ENCODE data around the gene PHACTR3. TPM values are rescaled to one million over a fixed set of nuclear protein-coding genes. Genes with fewer than 3 reads are reported as not detected.
A peak's percentile ranks its signal among the peaks of the same experiment; 100 is the strongest.

PHACTR3 gene
- total RNA-seq, 1 experiment from 2014 or later: 0.06 TPM

DNA sequence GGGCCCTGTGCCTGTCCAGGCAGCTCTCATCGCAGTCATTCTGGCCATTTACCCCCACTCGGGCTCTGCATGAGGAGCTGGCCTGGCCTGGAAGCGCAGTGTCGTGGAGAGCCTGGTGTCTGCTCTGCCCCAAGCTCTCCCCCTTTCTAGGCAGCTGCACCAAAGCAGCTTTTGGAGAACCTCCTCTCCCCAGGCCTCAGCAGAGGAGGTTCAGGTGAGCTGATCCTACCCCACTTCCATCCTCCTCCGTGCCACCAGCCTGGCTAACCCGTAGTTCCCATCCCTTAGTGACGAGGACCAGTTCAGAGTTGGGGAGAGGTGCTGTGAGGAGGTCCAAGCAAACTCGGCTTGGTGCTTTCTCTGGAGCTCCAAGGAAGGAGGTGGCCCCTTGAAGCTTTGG is 30.5 kb upstream of the PHACTR3 start:
- no peak for DNase-seq (ENCODE audit: low read depth)

DNA sequence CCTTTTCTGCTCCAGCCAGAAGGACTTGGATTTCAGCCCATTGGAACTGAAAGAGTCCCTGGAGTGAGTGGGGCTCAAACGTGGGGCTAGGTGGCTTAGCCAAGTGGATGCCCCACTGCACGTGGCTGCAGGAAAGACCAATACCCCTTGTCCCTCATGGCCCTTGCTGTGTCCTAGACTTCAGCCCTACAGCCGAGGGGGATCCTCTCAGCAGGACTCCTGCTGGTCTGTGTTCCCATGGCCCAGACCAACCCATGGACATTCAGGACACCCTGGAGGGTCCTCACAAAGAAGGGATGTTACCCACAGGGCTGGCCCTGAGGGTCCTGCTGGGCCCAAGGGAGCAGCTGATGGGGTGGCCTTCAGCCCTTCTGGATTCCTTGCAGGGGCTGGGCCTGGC is 30.0 kb upstream of the PHACTR3 start:
- DNase-seq (ENCODE audit: low read depth): no peak

DNA sequence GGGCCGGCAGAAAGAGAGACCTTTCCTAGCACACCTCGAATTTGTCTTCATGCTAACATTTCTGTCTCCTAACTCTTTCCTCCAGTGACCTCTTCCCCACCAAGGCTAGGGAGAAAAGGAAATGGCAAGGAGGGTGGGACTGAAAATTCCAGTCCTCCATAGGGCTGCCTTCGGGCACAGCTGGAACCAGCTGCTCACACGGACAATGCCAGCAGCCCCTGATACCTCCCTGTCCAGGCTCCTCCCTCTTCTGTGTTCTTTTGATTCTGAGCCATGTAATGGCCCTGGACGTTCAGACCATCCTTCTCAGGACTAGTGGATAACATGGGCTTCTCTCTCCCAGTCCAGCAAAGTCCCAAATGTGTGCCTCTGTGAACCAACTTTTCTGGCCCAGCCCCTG is 29.1 kb upstream of the PHACTR3 start:
- DNase-seq (ENCODE audit: low read depth): no peak

DNA sequence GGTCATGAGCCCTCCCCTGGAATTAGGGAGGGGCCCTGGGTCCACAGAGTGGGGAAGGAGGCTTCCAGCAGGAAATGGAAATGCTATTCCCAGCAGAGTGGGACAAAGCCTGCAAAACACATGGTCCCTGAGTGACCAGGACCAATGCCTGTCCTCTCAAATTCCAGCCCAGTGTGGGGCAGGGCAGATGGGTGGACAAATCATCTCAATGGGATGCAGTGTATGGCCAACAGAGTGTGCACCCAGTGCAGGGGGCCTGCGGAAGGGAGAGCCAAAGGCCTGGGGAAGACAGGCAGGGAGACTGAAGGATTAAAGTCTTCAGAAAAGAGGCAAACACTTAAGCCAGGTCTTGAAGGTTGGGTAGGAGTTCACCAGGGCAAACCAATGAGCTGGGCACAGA is 28.7 kb upstream of the PHACTR3 start:
- no peak for DNase-seq (ENCODE audit: low read depth)

DNA sequence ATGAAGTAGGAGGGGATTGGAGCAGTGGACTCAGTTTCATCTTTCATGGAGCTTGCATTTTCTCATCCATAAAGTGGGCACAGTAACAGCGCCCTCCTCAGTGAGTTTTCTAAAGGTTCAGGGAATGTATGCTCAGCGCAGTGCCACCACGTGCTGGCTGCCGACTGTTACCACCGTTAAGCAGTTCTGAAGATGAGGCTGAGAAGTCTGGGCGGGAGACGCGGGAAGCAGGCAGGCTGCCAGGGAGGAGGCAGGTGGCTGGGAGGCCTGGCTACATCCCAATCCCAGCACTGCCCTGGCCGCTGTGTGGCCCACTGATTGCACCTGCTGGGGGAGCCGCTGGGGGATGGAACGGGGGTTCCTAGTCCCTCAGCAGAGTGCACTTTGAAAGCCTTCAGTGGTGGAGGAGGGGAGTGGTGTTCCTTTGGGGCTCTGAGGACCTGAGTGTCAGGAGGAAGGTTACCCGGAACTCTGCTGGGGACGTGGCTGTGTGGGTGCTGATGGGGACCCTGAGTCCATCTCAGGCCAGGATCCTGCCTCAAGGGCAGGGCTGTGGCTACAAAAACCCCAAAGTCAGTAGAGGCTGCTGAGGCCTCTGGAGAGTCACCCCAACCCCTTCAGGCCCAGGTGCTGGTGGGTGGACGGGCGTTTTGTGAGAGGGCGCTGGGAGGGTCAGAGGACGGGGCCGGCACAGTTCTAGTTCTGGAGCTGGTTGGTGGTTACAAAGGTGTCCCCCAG is 28.0 kb upstream of the PHACTR3 start:
- no peak for DNase-seq (ENCODE audit: low read depth)

DNA sequence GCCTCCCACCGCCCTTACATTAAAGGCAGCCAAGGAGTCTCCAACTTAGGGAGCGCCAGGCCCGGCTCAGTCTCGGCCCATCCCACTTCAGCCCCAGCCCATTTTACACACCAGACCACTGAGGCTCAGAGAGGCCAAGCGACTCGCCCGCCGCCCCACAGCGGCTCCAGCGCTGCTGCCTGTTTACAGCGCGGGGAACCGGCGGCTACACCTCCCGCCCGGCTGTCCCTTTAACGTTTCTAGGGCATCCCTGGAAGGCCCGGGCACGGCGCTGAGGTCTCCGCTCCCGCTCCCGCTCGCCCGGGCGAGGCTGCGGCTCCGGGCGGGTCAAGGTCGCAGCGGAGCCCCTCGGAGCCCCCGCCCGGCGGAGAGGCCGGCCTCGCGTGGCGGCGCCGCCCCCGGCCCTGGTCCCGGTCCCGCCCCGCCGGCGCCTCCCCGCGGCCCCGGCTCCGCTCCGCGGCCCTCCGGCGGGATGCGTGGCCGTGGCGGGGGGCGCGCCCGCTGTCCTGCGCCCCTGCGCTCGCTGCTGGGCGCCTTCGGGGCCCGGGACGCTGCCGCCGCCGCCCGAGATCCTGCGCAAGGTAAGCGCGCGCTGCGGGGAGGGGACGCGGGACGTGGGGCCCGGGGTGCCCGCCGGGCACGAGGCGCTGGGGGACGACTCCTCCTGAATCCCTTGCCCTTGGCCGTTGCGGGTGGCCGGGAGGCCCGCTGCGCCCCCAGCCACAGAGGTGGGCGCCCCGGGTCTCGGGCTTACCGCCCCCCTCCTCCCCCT is 27.1 kb upstream of the PHACTR3 start:
- no peak for DNase-seq (ENCODE audit: low read depth)

DNA sequence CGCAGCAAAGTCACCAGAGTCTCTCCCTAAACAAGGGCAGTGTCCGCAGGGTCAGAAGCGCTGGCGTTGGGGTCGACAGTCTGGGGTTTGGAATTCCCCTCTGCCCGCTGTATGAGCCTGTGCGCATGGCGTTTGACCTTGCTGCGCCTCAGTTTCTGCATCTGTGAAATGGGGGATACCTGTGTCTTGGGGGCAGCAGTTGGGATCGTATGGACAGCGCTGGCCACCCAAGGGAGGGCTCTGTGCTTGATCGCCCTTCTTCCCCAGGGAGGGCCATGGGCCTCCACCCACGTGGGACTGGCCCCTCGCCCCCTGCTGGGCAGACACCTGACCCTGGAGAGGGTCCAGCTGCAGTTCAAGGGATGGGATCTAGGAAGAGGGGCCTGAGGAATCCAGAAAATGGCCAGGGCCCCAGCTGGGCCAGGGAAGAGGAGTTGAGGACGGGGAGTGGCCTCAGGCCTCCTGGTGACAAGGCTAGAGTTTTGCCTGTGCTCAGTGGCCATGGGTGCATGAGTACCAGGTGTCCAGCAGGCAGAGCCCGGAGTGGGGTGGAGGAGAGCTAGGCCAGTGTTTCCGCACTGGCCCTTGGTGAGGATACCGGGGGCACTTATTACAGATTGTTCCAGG is 26.4 kb upstream of the PHACTR3 start:
- DNase-seq (ENCODE audit: low read depth): no peak

DNA sequence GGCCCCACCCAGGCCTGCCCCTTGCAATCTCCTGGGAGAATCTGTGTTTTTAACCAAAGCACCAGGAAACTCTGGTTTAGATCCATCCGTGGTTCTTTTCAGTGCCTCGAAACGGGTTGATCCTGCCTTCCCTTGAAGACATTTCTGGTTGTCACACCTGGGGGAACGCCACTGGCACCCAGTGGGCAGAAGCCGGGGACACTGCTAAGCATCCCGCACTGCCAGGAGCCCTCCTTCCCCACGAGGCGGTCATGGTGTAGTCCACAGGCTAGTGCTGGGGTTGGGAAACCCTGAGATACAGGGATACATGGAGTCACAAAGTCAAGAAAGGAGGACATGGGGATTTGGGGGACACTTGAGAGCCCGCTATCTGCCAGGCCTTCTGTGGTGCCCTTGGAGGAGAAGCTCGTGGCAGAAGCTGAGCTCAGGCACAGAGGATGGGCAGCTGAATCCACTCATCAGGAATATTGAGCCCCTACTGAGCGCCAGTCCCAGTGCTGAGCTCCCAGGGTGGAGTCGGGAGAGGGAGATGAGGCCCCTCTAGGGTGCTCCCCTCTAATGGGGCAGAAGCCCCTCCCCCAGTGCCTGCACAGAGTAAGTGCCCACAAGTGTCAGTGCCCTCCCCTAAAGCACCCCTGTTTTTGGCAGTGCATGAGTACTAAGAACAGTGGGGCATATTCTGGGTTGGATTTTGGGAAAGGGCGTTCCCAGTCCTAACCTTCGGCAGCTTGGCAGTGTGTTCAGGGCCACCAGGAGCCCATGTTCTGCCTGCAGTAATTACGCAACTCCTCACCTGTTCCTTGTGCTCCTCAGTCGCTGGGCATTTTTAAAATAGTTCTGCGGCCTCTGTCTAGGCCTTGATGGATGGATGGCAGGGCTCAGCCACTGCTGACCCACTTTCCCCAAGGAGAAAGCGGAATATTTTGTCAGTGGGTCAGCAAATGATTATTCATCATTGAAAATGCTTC is 25.6 kb upstream of the PHACTR3 start:
- DNase-seq (ENCODE audit: low read depth): no peak

DNA sequence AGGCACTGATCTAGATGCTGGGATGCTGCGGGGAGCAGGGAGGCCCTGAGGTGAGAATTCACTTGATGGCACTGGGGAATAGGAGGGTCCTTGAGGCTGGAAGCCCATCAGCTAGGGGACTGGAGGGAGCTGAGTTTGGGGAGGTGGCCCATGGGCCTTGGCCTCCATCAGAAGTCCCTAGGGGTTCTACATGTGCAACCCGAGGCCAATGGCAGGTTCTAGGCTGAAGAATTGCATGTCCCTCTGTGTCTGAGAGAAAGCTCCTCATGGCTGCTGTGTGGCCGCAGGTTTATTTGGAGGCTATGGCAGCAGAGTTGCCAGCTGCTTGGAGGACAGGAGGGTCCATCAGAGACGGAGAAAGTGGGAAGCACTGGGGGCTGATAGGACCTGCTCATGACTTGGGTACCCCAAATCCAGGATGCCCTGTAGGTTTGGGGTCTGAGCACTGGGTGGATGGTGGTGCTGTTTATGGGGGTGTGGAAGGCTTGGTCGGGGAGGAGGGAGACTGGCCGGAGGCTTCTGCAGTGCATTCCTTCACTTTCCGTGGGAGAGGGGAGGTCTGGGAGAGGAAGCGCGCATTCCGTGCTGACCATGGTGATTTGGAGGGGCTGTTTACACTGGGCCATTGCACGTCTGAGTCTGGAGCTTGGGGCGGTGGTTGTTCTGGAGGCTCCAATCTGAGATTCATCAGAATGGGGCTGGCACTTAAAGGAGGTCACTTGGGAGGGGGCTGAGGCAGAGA is 24.8 kb upstream of the PHACTR3 start:
- no peak for DNase-seq (ENCODE audit: low read depth)

DNA sequence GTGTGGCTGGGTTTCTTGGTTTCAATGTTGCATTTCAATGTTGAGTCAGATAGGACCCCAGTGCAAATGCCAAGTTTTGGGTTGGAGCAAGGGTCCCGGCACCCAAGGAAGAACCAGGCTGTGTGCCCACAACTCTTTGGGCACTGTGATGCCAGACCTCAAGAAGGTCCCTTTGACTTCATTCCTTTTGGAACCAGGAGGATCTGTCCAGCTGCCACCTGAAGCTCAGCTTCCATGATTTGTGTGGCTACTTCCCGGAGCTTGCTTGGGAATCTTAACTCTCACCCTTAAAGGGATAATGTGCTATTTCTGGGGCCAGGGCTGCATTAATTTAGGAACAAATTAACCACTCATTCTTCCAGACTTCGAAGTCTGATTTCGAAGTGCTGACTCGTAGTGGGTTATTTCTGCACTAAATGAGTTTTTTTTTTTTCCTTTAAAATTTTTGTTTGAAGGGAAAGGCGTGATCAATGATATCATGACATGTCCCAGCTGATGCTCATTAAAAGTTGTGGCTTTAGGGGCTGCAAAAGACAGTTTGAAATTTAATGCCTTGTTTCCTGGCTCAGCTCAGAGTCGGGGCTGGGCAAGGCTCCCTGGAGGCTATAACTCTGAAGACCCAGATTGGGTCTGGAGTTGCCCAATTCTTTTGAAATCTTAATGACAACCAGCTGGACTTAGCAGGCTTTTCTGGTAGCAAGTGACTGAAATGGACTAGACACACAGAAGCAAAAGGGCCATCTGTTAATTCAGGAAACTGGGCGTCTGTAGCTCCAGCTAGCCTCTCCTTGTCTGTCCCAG is 24.0 kb upstream of the PHACTR3 start:
- no peak for DNase-seq (ENCODE audit: low read depth)

DNA sequence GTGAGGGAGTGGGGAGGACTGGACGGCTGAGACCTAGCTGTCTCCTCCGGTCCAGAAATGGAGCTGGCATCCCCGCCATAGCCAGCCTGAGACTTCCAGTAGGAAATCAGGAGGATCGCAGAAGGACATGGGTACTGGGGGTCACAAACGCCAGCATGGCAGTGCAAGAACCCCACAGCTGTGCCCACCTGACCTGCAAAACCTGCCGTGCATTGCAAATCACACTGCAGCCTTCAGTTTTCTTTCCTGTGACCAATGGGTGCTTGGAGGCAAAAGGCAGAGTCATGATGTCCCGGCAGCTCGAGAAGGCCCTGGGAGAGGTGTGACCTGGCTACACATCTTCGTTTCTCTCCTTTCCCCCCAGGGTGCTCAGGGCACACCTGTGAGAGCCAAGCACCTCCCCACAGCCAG is 23.3 kb upstream of the PHACTR3 start:
- DNase-seq (ENCODE audit: low read depth): no peak

DNA sequence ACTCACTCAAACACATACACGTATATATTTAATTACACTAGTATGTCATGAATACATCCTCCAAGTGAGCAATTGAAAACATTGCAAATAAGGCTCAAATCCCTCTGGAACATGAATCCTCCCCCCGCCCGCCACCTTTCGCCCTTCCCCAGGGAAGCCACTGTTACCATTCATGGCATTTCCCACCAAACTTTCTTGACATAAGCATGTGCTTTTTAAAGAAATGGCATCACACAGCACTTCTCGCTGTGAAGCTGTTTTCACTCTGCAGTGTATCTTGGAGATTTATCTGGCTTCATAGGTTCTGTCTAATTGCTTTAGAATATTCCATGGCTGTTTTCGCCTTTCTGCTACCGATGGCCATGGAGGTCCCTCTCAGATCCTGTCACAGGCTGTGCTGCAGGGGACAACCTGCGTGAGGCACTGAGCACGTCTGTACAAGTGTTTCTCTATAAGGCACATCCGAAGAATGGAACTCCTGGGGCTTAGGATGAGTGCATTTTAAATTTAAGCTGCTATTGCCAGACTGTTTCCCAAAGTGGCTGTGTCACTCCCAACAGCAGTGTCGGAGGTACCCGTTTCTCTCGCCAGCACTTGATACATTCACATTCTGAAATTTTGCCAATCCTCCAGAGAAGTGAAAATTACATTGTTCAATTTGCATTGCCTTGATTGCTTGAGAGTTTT is 22.2 kb upstream of the PHACTR3 start:
- no peak for DNase-seq (ENCODE audit: low read depth)

DNA sequence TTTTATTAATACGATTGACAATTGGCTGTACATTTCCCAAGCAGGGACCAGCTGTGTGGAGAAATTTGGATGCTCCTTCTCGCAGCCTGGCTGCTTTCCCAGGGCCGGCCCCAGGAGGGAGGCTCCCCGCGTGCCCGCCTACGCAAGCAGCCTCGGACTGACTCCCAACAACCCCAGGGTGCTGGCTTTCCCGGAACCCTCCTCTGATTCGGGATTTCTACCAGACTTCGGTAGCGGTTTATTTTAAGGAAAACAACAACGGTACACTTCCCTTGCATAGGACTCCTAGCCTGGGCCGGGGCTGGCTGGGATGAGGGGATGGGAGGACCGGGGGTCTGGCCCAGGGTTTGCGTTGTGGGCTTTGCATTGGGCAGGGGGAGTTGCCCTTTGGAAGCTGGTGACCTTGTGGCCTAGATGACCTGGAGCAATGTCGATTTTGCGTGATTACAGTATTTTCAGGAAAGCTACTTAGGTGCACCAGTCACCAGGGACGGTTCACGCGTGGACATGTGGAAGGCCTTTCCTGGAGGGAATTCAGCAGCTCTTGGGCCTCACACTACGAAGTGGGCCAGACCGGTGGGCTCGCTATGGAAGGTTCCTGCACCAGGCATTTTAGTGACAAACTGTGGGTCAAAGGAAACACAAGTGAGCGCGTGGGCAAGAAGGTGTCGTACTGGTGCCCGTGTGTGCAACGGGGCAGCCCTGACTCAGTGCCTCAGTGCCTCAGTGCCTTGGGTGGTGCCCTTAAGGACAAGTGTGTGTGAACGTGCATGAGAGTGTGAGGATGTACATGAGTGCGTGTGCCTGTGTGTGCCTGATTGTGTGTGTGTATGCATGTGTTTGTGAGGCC is 20.7 kb upstream of the PHACTR3 start:
- peak; percentile 33 for DNase-seq (ENCODE audit: low read depth)

DNA sequence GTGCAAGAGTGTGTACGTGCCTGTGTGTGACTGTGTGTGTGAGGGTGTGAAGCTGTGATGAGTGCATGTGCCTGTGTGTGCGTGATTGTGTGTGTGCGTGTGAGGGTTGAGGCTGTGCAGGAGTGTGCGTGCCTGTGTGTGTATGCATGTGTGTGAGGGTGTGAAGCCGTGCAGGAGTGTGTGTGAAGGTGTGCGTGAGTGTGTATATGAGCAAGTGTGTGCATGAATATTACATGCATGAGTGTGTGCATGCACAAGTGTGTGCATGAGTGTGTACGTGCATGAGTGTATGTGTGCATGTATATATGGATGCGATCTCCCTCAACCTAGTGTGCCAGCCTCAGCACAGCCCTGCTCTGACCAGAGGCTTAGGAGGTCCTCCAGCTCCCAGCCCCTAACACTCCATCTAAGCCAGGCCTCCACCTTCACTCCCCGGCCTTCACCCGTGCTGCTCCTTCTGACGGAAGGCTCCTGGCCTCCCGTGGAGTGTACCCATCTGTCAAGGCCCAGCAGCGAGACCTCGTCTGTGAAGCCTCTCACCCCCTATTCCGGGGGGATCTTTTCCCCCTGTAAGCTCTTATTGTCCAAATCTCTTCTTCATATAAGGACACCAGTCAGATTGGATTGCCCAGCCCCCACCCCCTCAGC is 19.9 kb upstream of the PHACTR3 start:
- no peak for DNase-seq (ENCODE audit: low read depth)

DNA sequence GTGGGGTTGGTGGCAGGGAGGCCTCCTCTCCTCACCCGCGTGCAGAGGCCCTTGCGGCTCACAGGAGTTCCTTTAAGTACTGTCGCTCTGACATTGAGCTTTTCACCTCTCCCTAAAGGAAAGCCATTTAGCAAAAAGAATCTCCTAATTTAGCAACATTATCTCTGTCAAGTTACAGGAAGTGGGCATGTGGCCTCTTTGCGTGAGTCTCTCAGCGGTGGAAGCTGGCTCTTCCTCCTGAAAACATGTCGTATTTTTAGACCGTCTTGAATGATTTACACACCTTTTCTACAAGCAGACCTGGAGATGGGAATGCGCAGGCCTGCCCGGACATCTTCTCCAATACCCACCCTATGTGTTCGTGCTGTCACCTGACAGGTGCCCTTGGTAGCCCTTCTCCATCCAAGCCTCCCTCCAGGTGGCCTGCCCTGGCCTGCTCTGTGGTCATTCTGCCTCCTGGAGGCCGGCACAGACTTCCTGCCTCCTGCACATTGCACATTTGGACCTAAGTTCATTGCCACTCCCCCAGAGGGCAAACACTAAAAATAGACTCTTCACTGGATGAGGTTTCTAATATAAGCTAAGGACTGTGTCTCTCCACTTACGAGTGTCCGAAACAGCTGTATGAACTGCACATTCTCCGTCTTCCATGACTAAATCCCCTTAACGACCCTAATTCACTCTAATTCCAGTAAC is 18.5 kb upstream of the PHACTR3 start:
- no peak for DNase-seq (ENCODE audit: low read depth)

DNA sequence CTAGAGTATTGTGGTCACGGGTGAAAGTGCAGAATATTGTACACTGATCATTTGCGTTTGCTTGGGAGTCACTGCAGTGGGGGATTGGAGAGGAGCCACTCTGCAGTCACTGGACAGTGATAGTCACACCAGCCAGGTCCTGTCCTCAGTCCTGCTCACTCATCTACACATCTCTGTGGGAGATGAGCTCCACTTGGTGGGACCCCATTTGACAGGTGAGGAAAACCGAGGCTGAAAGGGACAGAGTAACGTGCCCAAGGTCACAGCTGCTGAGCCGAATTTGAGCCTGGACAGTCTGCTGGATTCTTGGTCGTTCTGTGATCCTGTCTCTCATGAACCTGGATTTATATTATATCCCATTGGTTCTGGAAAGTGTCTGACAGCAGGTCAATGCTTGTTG is 17.7 kb upstream of the PHACTR3 start:
- DNase-seq (ENCODE audit: low read depth): no peak

DNA sequence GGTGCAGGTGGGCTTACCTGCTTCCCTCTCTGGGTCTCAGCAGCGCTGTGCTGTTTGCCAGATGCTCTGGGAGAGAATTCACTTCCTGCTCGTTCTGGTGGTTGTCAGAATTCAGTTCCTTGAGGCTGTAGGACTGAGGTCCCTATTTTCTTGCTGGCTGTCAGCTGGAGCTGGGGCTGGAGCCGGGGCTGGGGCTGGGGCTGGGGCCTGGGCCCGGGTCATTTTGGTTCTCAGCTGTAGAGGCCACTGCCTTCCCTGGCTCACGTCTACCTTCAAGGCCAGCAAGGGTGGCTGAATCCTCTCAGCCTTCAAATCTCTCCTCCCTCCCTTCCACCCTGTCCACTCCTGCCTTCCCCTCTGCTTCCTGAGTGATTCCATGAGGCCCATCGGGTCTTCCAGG is 16.8 kb upstream of the PHACTR3 start:
- DNase-seq (ENCODE audit: low read depth): no peak

Measured in Daoy (cell line).